Measurements from ENCODE around the gene TDRD10. TPM values are rescaled to one million over a fixed set of nuclear protein-coding genes. Genes with fewer than 3 reads are reported as not detected.

Gene TDRD10
- total RNA-seq, 1 donor from 2014 or later: 0.44 TPM

DNA sequence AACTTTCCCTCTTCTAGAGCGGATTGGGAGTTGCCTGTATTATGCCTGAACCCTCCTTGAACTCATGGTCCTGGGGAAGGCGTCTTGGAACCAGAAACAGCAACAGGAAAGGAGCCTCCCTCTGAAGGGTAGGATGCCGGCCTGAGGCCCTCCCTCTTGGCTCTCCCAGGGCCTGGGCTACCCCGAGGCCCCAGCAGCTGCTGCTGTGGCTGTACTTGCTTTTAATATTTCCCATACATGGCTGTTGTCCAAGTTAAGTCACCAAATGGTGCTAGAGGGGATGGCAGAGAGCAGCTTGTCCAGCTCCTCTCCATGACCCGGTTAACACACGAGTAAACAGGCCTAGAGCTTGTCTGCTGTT, 76.0 kb downstream of the TDRD10 start:
- ATAC-seq: peak; percentile 34

DNA sequence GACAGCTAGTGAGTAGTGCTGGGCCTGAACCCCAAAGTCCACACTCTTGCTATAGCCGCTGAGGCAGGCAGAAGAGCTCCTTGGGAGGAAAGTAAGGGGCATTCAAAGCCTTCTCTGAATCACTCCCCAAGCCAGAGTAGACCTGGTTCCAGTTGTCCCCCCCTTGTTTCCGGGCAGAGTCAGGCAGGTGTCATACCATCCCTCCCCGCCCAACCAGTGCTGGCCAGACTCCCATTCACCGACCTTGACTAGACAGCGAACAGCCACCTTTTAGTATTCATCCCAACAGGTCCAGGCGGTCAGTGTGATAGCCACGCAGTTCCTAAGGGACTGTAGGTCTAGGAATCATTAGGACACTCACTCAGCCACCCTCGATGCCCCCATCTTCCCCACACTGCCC, 77.4 kb downstream of the TDRD10 start:
- ATAC-seq: no peak

DNA sequence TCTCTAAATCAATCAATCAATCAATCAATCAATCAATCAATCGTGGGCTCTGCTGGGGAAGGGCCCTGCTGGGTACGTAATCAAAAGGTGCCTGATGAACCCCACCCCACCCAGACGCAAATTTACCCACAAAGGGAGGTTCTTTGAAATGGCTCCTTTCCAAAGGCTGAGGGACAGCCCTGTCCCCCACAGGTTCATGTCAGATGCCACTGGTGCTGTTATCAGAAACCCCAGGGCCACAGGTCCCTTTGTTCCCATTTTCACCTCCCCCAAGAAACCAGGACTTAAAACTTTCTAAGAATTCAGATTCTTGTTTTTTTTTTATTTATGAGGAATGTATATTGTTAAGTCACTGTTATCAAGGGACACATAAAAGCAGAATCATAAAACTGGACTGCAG, 79.7 kb downstream of the TDRD10 start:
- ATAC-seq: no peak

DNA sequence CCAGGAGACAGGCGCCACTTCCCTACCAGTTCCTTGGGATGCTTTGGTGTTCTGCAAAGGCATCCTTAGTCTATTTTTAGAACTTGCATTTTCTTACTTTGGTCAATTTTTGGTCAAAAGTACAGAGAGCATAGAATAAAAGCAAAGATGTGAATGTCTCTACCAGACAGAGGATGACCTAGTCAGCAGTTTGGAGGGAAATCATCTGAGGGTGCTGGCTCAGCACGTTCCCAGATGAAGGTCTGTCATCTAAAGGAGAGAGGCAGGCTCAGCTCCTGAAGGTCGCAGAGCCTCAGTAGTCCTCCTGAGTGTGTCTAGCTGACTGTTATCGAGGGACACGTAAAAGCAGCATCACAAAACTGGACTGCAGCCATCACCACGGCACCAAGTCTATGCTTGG, 80.9 kb downstream of the TDRD10 start:
- no peak for ATAC-seq

DNA sequence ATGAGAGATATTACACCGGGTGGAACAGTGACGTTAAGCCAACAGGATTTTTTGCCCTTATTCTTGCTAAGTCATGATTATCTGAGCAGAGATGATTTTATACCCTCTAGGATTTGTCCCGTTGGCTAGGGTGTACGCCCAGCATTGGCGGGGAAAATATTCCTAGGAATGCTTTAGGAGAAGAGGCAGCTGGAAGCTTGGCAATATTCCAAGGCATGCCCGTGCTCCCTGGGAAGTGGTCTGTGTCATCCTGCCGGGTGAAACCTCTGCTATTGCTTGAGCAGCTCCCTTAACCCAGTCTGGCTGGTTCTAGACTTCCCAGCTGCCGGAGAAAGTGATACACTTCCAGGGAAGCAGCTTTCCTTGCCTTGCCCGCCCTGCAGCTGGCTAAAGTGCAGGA, 81.8 kb downstream of the TDRD10 start:
- no peak for ATAC-seq

DNA sequence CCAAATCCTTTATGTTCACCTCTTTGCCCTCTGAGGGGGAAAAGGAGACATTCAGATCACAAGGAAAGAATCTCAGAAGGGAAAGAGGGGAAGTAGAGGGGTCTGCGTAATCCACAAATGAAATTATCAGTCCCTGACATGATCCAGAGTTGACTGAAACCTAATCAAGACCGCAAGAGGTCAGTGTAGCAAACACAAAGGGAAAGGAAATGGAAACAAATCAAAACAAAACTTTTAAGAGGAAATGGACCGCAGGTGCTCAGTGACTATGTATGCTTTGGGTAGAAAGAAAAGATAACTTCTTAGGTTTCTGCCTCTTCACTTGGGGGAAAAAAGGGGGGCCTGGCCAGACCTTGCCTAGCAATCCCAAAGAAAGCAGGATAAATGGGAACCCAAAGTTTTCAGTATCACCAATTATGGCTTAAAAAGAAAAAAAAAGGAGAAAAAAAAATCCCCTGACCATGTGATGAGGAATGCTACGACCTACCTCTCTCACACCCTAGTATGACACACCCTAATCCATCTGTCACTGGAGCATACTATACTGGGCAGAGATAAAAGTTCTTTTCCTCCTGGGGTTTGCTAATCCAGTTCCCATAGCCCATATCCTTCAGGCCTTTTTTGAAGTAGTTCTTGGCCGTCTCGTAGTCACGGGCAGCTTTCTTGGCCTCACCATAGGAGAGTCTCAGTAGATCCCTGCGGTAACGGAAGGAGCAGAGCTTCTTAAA, 82.4 kb downstream of the TDRD10 start:
- ATAC-seq: peak; percentile 50

DNA sequence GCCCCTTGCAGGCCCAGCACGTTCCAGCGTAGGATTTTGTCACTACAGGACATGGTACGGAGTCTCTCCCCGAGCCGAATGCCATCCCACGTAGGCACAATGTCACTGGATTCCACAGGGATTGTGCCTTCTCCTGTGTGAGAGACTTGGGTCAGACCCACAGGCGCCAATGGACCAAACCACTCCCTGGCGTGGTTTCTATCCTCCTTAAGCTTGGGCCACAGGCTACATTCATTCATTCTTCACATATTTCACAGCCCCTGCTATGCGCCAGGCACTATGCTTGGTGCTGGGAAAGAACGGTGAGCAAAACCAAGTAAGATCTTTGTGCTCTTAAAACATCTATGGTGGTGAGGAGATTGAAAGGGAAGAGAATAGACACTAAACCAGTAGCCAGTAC, 84.2 kb downstream of the TDRD10 start:
- no peak for ATAC-seq

DNA sequence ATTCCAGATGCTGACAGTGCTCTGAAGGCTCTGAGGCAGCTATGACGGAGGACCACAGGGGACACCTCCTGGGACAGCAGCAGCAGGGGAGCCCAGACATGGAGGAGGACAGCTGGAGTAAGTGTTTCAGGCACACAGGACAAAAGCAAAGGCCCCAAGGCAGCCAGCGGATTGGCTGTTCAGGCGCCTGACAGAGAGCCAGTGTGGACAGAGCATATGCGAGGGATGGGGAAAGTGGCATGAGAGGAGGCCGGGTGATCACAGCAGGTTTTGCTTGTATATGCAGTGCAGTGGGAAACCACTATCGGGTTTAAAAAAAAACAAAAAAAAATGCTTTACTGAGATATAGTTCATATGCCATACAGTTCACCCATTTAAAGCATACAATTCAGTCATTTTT, 84.6 kb downstream of the TDRD10 start:
- no peak for ATAC-seq

DNA sequence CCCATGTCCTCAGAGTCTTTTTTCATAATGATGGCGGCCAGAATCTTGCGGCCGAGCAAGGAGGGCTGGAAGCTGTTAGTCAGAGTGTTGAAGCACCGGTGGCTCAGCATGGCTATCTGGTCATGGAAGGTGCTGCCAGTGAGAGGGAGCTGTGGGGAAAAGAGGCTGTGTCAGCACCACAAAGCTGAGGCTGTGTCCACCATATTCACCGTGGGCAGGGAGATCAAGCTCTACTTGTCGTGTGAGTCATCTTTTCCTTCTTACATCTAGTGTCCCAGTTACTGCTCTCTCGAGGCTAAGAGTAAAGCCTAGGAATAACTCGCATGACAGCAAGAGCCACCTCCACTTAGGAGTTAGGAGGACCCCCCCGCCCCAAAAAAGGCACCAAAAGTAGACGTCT, 87.8 kb downstream of the TDRD10 start:
- ATAC-seq: peak; percentile 13

DNA sequence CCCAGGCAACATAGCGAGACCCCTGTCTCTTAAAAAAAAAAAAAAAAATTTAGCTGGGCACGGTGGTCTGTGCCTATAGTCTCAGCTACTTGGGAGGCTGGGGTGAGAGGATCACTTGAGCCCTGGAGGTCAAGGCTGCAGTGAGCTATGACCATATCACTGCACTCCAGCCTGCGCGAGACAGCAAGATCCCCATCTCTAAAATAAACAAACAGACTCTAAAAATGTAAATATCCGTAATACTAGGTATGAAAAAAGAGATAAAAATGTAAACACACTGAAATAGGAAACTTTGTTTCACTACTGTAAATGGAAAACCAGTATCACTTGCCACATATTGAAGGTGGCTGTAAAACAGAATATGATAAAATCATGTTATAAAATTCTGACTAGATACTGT, 88.7 kb downstream of the TDRD10 start:
- no peak for ATAC-seq

DNA sequence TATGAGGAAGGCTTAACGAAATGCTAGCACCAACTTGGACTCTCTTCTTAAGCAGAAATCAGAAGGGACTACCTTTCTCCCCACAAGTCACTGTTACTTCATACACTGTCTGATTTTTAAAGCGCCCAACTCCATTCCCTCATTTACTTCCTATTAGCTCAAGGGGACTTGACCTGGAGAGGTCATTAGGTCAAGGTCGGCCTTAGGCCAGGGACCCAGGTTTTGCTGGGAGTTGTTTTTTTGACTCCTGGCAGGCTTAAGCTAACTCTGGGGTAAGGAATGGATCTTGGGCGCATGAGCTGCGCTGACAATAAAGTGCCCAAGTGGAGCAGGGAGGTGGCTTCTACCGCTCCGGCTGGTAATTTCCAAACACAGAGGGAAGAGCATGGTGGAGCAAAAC, 89.2 kb downstream of the TDRD10 start:
- ATAC-seq: no peak

DNA sequence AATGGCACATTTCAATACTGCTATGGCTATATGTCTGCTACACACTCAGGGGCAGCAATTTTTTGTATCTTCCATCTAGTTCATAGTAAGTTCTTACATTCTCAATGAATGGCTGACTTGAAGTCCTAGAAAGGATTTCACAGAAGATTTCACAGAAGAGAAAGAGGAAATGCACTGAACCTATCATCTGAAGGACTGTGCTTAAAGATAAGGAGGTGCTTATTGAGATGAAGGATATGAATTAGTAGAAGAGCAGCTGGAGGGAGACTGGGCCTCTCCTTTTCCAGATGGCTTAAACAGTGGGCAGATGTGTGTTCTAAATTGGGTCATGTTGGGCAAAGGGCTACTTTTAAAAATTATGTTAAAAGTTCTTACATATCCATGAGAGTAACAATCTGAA, 91.4 kb downstream of the TDRD10 start:
- no peak for ATAC-seq

DNA sequence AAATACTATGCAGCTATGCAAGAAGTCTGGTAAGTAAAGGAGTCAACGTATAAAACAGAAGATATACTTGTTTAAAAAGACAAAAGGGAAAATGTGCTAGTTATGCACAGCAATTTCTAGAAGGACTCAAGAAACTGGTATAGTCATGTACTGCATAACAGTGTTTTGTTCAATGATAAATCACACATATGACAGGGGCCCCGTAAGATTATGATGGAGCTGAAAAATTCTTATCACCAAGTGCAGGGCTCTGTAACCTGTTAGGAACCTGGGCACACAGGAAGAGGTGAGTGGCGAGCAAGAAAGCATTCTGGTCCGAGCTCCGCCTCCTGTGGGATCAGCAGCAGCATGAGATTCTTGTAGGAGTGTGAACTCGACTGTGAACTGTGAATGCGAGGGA, 92.8 kb downstream of the TDRD10 start:
- ATAC-seq: no peak

DNA sequence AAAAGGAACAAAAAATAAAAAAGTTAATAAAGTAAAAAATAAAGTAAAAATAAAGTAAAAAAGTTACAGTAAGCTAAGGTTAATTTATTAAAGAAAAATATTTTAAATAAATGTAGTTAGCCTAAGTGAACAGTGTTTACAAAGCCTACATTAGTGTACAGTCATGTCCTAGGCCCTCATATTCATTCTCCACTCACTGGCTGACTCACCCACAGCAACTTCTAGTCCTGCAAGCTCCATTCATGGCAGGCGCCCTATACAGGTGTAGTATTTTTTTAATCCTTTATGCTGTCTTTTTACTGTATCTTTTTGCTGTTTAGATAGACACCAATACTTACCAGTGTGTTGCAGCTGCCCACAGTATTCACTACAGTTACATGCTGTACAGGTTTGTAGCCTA, 93.6 kb downstream of the TDRD10 start:
- peak; percentile 78 for ATAC-seq

Other genes starting within 250 kb of the TDRD10 start
- gene HAX1, start 229.6 kb upstream of the TDRD10 start, total RNA-seq: 86.6 TPM
- not detected for gene AQP10, start 181.1 kb upstream of the TDRD10 start, total RNA-seq
- 3.7 TPM for gene ATP8B2, start 176.7 kb upstream of the TDRD10 start, total RNA-seq
- gene IL6R, start 96.9 kb upstream of the TDRD10 start, total RNA-seq: 6.1 TPM
- gene SHE, start 193 bp downstream of the TDRD10 start, total RNA-seq: 1.4 TPM
- gene UBE2Q1, start 56.4 kb downstream of the TDRD10 start, total RNA-seq: 37.3 TPM
- gene CHRNB2, start 65.6 kb downstream of the TDRD10 start, total RNA-seq: 0.20 TPM
- gene ADAR, start 106.0 kb downstream of the TDRD10 start, total RNA-seq: 77.4 TPM